ENCODE data around the gene PRR5L.

Gene PRR5L

GRCh38 chr11:36356201-36356600 lies 60.1 kb downstream of the PRR5L start:
- no peak for DNase-seq (ENCODE audit: low spot score)
- FAIRE-seq: no peak

GRCh38 chr11:36357831-36358230 lies 61.7 kb downstream of the PRR5L start:
- no peak for FAIRE-seq
- DNase-seq (ENCODE audit: low spot score): no peak

GRCh38 chr11:36358436-36358835 lies 62.3 kb downstream of the PRR5L start:
- no peak for FAIRE-seq

GRCh38 chr11:36360318-36360717 lies 64.2 kb downstream of the PRR5L start:
- FAIRE-seq: no peak
- DNase-seq (ENCODE audit: low spot score): no peak

More at GRCh38 chr11:36358436-36358835, 62.3 kb downstream of the PRR5L start:
- no peak for DNase-seq (ENCODE audit: low spot score)

GRCh38 chr11:36360826-36361415 lies 64.8 kb downstream of the PRR5L start:
- DNase-seq (ENCODE audit: low spot score) (no peak), FAIRE-seq (no peak)

- DNase-seq (ENCODE audit: low spot score): no peak
- FAIRE-seq: no peak
These were observed 65.4 kb downstream of the PRR5L start for GRCh38 chr11:36361472-36361871.

GRCh38 chr11:36361901-36362391 lies 65.9 kb downstream of the PRR5L start:
- FAIRE-seq: no peak
- peak; percentile 70 for DNase-seq (ENCODE audit: low spot score)

GRCh38 chr11:36362902-36363301 lies 66.8 kb downstream of the PRR5L start:
- no peak for FAIRE-seq
- DNase-seq (ENCODE audit: low spot score): peak; percentile 55

- peak; percentile 44 for DNase-seq (ENCODE audit: low spot score)
- FAIRE-seq: no peak
These were observed 67.5 kb downstream of the PRR5L start for GRCh38 chr11:36363361-36364268.

- no peak for FAIRE-seq
- peak; percentile 23 for DNase-seq (ENCODE audit: low spot score)
These were observed 68.7 kb downstream of the PRR5L start for GRCh38 chr11:36364551-36365325.

GRCh38 chr11:36365907-36366306 lies 69.8 kb downstream of the PRR5L start:
- DNase-seq (ENCODE audit: low spot score) (no peak), FAIRE-seq (no peak)

- DNase-seq (ENCODE audit: low spot score) (no peak), FAIRE-seq (no peak)
These were observed 72.0 kb downstream of the PRR5L start for GRCh38 chr11:36367806-36368680.

- FAIRE-seq (no peak), DNase-seq (ENCODE audit: low spot score) (no peak)
These were observed 75.1 kb downstream of the PRR5L start for GRCh38 chr11:36371181-36371580.

GRCh38 chr11:36371590-36371989 lies 75.5 kb downstream of the PRR5L start:
- DNase-seq (ENCODE audit: low spot score): no peak
- FAIRE-seq: no peak

- no peak for DNase-seq (ENCODE audit: low spot score)
- FAIRE-seq: no peak
These were observed 76.1 kb downstream of the PRR5L start for GRCh38 chr11:36372101-36372771.

GRCh38 chr11:36373016-36374010 lies 77.2 kb downstream of the PRR5L start:
- no peak for FAIRE-seq
- no peak for DNase-seq (ENCODE audit: low spot score)

- FAIRE-seq (no peak), DNase-seq (ENCODE audit: low spot score) (no peak)
These were observed 78.6 kb downstream of the PRR5L start for GRCh38 chr11:36374726-36375125.

GRCh38 chr11:36375353-36376008 lies 79.4 kb downstream of the PRR5L start:
- DNase-seq (ENCODE audit: low spot score): no peak
- no peak for FAIRE-seq
